Measurements from ENCODE around the gene COL18A1.
"Not testable (repeated sequence)": the region's sequence is repeated elsewhere in the genome, so short reads cannot be mapped to it uniquely, and the experiment has no call there.

The COL18A1 gene

DNA sequence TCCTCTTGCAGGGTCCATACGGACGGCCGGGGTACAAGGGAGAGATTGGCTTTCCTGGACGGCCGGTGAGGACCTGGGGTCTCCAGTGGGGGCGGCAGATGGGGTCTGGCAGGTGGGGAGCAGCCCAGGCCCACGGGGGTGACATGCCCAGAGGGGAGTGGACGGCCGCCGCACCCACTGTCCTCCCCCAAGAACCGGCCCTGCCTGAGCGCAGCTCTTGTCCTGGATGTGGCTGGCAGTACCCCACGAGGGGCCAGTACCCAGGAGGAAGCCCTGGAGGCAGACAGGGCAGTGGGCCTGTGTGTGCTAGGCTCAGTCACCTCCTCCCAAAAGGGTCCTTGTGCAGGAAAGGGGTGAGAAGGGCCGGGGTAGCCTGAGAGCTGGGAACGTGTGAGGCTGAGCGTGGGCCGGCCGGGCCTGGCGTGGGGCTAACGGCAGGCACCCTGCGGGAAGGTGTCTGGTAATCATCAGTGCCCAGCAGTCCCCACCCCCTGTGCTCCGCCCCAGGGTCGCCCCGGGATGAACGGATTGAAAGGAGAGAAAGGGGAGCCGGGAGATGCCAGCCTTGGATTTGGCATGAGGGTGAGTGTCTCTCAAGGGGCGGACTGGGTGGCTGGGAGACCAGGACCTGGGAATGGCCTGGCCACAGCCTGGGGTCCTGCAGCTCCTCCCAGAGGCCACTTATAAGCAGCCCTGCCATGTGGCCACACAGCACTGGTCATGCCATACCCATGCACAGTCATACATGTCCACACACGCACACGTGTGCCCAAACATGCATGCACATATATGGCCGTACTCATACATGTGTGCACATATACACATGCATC lies 90.1 kb downstream of the COL18A1 start:
- no peak for DNase-seq (ENCODE audit: low read depth)

DNA sequence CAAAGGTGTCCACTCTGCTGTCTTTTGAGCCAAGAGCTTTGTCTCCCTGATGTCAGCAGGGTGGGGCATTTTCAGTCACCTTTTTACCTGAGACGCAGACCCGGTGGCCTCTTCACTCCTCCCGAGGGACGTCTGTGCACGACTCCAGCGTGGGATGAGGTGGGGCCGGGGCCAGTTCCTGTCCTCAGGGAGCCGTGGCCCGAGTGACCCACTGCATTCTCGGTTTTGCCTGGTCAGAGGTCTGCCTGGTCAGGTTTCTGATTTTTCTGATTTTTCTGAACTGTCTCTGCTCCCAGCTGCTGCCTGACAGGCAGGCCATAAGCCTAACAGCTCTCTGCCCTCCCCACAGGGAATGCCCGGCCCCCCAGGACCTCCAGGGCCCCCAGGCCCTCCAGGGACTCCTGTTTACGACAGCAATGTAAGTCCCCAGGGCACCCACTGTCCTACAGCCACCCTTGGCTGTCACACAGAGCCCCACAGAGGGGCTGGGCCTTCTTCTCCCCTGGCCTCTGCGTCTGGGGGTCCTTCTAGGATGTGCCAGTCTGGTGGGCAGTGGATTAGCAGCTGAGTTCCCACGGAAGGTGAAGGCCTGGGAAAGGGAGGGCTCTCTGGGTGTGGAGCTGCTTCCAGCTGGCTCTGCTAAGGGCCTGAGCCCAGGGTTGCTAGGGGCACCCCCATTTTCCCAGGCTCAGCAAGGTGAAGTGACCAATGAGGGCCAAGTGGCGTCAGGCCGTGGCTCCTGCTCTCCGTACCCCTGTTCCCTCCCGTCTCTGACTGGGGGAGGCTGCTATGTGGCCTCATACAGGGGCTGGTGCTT lies 91.4 kb downstream of the COL18A1 start:
- no peak for DNase-seq (ENCODE audit: low read depth)

DNA sequence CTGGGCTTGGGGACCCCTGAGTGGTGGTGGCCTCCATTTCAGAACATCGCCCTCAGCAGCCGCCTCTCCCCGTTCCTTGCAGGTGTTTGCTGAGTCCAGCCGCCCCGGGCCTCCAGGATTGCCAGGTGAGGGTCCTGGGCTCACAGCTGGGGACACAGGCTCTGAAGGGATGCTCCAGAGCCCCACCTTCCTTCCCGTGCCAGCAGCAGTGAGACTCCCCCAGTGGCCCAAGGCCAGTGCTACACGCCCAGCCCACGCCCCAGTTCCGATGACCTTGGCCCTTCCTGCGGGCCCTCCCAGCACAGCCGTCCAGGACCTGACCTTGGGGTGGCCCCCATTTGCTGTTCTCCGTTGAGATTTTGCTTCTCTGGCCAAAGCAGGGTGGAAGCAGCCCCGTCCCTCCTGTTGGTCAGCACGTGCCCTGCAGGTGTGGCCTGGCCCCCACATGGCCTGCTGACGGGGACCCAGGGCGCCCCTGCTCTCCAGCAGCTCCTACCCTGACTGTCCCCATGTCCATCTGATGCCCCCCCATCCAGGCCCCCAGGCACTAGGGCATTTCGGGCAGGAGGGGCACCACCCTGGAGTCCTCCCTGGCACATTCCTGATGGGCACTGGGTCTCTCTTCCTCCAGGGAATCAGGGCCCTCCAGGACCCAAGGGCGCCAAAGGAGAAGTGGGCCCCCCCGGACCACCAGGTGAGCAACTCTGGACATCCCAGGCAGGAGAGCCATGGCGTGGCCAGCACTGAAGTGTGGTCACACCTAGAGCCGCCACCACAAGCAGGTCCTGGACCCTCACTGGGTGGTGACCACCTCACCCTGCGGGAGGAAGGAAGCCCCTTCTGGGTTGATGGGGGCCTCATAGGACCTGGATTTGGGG lies 92.2 kb downstream of the COL18A1 start:
- no peak for DNase-seq (ENCODE audit: low read depth)

DNA sequence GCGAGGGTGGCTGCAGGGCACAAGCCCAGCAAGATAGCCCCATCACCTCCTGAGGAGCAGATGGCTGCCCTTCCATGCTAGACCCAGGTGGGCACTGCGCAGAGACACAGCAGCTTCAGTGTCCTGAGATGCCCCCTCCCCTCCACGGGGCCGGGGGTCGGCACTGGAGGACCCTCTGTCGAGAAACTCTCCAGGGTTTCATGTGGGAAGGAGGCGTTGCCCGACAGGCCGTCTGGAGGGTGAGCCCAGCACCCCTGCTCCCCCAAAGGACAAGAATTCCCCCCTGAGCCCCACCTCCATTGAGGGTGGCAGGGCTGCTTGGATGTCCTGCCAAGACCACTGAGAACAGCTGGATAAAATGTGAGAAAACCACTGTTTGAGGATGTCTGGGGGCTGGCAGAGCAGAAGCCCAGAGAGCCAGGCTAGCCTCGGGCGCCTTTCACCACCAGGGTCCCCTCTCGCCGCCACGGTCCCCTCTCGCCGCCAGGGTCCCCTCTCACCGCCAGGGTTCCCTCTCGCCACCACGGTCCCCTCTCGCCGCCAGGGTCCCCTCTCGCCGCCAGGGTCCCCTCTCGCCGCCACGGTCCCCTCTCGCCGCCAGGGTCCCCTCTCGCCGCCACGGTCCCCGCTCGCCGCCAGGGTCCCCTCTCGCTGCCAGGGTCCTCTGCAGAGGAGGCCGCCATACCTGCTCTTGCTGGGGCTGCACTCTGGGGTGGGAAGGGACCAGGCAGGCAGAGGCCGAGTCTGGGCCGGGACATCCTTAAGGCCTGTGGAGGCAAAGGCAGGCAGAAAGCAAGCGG lies 93.1 kb downstream of the COL18A1 start:
- DNase-seq (ENCODE audit: low read depth), result no peak

DNA sequence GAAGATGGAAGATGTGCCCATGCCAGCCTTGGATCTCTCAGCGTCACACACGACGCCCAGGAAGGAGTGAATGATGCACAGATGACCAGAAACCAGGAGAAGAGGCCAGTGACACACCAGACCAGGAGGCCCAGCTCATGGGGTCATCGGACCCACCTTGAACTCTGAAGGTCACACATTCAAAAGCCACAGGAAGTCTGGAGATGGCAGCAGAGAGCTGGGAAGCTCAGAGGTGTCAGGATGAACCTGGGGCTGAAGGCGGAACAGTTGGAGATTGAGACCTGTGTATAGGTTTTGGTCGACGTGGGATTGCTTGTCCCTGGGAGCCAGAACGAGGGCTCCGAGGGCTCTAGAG lies 93.7 kb downstream of the COL18A1 start:
- DNase-seq (ENCODE audit: low read depth), result no peak

DNA sequence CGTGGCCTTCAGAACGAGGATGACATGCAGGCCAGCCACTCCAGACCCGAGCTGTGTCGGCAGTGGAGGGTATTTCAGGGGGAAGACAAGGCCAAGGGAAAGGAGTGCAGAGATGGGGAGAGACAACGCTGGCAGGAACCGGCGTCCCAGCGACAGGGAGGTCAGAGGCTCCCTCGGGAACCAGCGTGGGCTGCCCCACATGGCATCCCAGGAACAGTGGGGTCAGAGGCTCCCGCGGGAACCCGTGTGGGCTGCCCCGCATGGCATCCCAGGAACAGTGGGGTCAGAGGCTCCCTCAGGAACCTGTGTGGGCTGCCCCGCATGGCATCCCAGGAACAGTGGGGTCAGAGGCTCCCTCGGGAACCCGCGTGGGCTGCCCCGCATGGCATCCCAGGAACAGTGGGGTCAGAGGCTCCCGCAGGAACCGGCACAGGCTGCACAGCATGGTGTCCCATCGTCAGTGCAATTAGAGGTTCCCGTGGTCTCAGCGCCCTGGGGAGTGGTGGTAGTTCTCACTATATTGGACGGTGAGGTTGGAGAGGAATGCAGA lies 94.3 kb downstream of the COL18A1 start:
- DNase-seq (ENCODE audit: low read depth), result no peak

DNA sequence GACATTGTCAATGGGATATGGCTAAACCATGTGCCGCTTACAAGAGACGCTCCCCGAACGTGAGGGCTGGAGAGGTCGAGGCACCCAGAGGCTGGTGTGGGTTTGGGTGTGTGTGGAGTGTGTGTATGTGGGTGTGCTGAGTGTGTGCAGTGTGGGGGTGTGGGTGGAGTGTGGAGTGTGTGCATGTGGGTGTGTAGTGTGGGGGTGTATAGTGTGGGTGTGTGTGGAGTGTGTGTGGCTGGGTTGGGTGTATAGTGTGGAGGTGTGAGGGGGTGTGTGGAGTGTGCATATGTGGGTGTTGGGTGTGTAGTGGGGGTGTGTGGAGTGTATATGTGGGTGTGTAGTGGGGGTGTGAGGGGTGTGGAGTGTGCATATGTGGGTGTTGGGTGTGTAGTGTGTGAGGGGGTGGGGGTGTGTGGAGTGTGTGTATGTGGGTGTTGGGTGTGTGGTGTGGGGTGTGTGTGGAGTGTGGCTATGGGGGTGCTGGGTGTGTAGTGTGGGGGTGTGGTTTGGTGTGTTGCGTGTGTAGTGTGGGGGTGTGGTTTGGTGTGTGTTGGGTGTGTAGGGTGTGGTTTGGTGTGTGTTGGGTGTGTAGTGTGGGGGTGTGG lies 95.1 kb downstream of the COL18A1 start:
- no peak for DNase-seq (ENCODE audit: low read depth)

DNA sequence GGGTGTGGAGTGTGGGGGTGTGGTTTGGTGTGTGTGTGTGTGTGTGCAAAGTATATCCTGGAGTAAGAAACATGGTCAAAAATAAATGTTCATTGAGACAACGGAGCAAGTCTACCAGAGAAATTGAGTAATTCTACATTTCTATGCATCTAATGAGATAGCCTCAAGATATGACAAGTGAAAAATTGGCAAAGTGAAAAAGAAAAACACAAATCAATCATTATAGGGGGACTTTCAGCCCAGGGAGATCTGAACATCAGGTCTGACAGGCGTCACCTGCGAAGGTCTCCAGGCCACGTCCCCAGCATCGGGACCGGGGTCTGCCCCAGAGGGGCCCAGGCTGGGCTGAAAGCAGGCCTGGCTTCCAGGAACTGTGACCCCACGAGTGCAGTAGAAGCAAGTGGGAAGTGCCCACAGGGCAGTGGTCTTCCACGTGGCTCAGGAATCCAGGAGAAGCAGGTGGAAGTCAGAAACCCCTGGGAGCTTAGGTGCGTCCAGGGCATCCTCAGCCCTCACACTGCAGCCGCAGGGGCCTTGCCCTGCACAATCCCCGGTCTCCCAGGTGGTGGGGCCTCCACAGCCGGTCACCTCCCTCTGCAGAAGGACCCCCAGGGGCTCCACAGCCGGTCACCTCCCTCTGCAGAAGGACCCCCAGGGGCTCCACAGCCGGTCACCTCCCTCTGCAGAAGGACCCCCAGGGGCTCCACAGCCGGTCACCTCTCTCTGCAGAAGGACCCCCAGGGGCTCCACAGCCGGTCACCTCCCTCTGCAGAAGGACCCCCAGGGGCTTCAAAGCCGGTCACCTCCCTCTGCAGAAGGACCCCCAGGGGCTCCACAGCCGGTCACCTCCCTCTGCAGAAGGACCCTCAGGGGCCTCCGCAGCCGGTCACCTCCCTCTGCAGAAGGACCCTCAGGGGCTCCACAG lies 96.4 kb downstream of the COL18A1 start:
- DNase-seq (ENCODE audit: low read depth), result not testable (repeated sequence)

DNA sequence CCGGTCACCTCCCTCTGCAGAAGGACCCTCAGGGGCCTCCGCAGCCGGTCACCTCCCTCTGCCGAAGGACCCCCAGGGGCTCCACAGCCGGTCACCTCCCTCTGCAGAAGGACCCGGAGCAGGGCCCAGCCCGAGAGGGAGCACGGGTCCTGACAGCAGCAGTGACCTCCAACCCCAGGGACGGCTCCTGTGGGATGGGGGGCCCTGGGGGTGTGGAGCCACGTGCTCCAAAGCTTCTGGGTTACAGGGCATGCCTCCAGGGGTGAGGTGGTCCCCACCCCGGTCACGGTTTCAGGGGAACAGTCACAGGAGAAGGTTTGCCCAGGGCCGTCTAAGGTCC lies 97.0 kb downstream of the COL18A1 start:
- no peak for DNase-seq (ENCODE audit: low read depth)

DNA sequence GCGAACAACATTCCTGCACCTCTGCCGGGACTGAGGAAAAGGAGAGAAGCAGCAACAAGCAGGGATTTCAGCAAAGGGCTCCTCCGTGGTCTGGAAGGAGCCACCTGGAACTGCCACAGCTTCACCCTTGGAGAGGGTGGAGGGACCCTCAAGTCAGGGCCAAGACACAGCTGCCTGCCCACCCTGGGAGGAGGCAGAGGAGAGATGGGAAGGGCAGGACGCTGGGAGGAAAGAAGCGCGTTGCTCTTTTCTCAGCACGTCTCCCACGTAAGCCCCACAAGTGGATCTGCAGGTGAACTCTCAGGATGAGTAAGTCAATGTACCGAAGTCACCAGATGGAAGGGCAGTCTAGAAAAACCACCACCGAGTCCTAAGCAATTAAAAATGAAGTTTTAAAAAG lies 97.6 kb downstream of the COL18A1 start:
- no peak for DNase-seq (ENCODE audit: low read depth)

DNA sequence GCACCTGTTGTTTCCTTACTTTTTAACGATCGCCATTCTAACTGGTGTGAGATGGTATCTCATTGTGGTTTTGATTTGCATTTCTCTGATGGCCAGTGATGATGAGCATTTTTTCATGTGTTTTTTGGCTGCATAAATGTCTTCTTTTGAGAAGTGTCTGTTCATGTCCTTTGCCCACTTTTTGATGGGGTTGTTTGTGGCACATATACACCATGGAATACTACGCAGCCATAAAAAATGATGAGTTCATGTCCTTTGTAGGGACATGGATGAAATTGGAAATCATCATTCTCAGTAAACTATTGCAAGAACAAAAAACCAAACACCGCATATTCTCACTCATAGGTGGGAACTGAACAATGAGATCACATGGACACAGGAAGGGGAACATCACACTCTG lies 98.3 kb downstream of the COL18A1 start:
- not testable (repeated sequence) for DNase-seq (ENCODE audit: low read depth)

DNA sequence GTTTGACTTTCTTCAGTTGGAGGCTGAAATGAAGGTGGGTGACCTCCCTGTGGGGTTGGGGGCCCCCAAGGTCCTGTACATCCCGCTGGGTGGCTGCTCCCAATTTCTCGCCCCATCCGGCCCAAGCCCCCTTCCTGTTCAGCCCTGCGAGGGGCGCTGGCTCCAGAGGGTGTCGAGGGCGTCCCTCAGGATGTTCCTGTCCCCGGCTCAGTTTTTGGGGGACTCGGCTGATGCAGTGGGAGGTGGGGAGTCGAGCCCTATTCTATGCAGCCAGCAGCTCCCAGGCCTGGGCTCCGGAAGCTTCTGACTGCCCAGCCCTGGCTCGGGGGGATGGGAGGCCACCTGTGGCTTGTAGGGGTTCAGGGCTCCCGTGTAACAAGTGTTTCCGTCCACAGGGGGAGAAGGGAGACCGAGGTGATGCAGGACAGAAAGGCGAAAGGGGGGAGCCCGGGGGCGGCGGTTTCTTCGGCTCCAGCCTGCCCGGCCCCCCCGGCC lies 99.1 kb downstream of the COL18A1 start:
- DNase-seq (ENCODE audit: low read depth), result no peak

DNA sequence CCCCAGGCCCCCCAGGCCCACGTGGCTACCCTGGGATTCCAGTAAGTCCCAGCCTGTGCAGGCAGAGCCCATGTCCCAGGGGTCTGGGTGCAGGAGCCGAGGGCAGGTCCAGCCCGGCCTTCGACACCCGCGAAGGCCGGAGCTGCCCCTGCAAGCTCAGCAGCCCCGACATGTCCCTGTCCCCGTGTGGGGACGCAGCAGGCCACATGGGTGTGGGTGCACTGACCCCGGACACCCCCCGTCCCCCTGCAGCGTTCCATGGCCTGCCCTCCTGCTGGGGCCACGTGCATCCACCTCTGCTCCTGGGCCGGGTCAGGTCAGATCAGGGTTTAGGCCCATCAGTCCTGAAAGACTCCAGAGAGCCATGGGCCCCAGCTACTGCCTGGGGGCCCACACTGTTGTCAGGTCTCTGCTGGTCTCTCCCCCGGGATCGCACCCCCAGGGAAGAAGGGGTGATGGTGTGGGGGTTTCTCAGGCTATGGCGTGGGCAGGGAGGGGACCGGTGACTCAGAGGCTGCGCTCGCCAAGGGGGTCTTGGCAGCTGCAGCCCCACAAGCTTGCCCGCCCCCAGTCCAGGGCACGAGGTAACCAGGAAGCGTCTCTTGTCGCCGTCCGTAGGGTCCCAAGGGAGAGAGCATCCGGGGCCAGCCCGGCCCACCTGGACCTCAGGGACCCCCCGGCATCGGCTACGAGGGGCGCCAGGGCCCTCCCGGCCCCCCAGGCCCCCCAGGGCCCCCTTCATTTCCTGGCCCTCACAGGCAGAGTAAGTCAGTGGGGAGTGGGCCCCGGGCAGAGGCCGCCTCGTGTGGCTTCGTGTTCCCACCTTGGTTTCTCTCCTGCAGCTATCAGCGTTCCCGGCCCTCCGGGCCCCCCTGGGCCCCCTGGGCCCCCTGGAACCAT lies 99.8 kb downstream of the COL18A1 start:
- DNase-seq (ENCODE audit: low read depth), result no peak

DNA sequence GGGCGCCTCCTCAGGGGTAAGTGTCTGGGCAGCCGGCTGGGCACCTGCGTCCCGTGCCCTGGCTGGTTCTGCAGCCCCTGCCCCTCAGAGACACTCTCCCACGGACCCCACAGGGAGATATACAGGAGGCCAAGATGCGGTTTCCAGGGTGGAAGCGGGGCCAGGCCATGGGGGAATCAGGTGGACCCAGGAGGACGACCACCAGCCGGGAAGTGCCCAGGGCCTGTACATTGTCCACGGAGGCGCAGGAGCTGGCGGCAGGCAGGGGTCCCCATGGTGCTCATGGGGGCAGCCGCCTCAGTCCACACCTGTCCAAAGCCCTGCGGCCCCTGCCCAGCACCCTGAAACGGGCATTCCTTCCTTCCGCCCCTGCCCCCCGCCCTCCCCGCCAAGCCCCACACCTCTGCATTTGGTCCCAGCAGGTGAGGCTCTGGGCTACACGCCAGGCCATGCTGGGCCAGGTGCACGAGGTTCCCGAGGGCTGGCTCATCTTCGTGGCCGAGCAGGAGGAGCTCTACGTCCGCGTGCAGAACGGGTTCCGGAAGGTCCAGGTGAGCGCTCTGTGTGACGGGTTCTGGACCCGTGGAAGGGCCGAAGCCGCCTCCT lies 100.6 kb downstream of the COL18A1 start:
- DNase-seq (ENCODE audit: low read depth), result no peak

DNA sequence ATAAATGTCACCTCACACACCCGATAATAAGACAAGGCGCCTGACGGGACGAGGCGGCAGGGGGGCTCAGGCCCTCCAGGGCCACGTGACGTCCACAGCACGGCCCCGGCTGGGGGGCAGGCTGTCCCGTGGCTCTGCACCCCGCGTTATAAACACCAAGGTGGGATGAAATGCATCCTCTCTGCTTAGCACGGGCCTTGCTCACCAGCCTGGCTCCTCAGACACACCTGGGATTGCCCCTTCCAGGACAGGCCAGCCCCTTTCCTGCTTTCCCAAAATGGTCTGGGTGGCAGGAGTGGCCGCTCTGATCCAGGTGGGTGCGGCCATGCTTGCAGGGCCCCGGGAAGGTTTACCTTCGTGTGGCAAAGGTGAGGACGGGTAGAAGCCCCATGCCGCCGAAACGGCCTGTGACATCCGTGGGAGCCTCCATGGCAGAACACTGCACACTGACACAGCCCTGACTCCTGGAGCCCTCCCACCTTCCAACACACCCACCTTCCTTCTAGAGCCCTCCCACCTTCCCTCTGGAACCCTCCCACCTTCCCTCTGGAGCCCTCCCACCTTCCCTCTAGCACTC lies 101.4 kb downstream of the COL18A1 start:
- no peak for DNase-seq (ENCODE audit: low read depth)

DNA sequence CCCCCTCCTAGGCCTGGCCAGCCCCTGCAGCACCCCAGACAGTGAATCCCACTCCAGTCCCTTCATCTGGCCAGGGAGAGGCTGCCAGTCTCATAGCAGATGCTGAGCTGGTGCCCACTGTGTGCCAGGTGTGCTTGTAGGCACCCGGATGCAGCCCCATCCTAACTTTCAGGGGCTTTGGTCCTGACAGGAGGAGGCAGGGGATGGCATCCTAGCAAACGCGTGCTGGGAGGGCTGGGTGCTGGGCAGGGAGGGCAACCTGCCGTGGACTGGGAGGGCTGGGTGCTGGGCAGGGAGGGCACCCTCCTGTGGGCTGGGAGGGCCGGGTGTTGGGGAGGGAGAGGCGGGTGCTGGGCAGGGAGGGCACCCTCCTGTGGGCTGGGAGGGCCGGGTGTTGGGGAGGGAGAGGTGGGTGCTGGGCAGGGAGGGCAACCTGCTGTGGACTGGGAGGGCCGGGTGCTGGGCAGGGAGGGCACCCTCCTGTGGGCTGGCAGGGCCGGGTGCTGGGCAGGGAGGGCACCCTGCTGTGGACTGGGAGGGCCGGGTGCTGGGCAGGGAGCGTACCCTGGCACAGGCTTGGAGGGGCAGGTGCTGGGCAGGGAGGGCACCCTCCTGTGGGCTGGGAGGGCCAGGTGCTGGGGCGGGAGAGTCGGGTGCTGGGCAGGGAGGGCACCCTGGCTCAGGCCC lies 102.0 kb downstream of the COL18A1 start:
- DNase-seq (ENCODE audit: low read depth), result no peak

DNA sequence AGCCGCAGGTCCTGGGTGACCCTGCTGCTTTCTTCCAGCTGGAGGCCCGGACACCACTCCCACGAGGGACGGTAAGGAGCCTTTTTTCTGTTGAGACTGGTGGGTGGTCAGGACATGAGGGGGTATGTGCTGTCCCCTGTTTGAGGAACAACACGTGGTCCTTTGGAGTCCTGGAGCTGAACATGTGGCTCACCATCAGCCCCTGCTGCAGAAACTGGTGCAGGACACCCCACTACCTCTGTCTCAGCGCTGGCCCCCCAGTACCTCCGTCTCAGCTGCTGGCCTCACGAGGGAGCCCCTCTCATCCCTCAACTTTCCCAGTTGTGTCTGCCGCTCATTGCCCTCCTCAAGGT lies 102.5 kb downstream of the COL18A1 start:
- DNase-seq (ENCODE audit: low read depth), result no peak
